ENCODE measurements around the gene HOXC13.

Gene HOXC13

GRCh38 chr12:53955036-53955775 is 16.6 kb downstream of the HOXC13 start:
- no peak for DNase-seq (ENCODE audit: low read depth in 3 of 3)

- DNase-seq (ENCODE audit: low read depth in 3 of 3): no peak
Measured at GRCh38 chr12:53955776-53956250, 17.2 kb downstream of the HOXC13 start.

- no peak for DNase-seq (ENCODE audit: low read depth in 3 of 3)
Measured at GRCh38 chr12:53956251-53956887, 17.7 kb downstream of the HOXC13 start.

DNA sequence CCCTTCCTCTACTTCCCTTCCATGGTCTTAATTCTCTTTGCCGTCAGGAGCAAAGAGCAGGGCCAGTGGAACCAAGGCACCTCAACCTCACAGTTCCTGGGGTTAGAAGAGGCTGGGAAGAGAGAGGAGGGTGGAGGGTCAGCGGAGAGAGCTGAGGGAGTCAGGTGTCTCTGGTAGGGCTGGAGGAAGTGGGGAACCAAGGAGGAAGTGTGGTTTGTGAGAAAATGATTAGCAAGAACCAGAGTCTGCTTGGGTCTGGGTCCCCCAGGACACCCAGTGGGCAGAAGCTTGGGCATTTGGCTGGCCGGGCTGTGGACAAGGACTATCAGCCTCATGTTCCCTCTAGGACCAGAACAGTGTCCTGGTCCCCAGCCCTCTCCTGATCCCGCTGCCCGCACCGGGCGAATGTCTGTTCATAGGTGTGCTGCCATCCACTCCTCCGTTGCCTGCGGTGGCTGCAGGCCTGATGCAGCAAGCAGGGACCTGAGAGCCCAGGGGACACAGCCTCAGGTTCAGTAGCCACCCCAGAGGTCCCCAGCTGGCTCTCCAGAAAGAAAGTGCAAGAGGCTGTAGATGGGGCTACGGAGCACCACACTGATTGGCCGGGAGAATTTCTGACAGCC is 18.4 kb downstream of the HOXC13 start:
- DNase-seq (ENCODE audit: low read depth in 3 of 3): no peak

GRCh38 chr12:53958128-53958527 is 19.5 kb downstream of the HOXC13 start:
- no peak for DNase-seq (ENCODE audit: low read depth in 3 of 3)

DNA sequence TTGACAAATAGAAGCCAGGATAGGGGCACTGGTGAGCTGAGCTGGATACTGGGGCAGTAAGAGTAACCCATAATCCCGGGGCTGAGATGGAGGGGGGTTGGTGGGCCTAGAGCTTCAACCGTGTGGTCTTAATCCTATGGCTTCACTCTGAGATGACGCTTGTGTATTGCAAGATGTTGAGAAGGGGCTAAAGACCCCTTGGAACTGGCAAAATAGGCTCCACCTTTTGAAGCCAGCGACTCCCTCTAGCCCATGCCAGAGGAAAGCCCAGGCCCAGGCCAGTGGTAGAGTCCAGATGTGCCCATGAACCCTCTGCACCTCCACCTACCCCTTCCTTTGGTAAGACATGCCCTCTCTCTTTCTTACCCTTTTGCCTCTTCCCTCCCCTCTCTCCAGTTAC is 20.7 kb downstream of the HOXC13 start:
- DNase-seq (ENCODE audit: low read depth in 3 of 3): no peak

- no peak for DNase-seq (ENCODE audit: low read depth in 3 of 3)
Measured at GRCh38 chr12:53960187-53961024, 21.8 kb downstream of the HOXC13 start.

DNA sequence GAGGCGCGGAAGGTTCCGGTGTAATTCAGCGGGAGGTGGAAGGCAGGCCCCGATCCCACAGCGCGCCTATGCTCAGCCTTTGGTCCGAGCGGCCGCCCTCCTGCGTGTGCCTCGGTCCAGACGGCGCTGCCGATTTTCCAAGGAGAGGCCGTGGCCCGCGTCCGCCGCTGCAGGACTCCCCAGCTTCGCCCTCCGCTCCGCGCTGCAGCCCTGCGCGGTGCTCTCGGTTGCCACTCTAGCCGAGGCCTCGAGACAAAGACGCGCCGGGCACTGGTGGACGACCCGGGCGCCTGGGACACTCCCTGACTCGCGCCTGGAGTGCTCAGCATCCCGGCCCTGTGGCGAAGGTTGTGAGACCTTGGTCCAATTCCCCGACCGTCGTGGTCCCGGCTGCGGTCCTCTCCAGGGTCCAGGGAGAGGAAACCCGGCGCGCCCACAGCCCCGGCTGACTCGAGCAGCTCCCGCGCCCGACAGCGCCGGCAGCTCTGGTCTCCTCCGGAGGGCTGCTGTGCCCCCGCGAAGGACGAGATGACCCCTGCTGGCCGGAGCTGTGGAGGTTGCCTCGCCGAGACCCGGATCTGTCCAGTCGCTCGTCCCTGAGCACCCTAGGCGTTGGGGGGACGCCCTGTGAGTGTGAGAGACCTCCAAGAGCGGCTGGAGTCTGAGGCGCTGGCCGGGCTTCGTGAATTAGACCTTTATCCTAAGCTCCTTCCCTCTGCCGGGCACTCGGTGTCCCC is 22.6 kb downstream of the HOXC13 start:
- DNase-seq (ENCODE audit: low read depth in 3 of 3): no peak

GRCh38 chr12:53963005-53963404 is 24.4 kb downstream of the HOXC13 start:
- no peak for DNase-seq (ENCODE audit: low read depth in 3 of 3)

DNA sequence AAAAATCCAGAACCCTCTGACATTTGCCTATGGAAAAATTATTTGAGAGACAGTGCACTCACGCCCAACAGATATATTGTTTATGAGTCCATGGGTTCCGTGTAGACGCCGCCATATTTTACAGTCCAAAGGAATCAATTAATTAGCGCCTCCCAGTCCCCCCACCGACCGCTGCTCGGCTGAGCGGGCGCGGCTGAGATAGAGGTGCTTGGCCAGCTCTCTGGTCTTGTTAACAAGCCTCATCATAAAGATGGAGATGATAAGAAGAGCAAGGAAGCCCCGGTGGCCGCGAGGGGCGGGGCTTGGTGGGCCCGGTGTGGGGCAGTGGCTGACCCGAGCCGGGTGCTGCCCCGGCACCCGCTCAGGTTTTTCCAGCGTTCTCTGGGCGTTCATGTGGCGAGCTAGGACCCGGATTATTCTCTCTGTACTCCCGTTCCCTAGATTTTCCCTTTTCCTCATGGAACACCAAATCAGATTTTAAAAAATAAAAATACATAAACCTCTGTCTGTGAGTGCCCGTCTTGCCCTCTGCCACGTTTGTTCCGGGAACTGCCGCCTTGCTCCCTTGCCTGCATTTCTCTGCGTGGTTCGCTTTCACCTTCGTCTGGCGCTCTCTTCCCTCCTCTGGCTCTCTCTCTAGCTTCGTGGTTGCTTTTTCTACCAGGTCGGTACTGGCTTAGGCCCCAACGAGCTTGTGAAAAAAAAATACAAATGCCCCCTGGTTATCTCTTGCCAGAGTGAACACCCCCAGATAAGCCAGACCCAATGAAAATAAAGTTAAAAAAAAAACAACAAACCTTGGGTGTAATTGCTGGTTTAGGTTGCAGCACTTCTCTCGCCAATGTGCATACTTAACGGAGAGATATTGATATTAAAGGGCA is 25.0 kb downstream of the HOXC13 start:
- DNase-seq (ENCODE audit: low read depth in 3 of 3): no peak

GRCh38 chr12:53964315-53964713 is 25.7 kb downstream of the HOXC13 start:
- DNase-seq (ENCODE audit: low read depth in 3 of 3): no peak

DNA sequence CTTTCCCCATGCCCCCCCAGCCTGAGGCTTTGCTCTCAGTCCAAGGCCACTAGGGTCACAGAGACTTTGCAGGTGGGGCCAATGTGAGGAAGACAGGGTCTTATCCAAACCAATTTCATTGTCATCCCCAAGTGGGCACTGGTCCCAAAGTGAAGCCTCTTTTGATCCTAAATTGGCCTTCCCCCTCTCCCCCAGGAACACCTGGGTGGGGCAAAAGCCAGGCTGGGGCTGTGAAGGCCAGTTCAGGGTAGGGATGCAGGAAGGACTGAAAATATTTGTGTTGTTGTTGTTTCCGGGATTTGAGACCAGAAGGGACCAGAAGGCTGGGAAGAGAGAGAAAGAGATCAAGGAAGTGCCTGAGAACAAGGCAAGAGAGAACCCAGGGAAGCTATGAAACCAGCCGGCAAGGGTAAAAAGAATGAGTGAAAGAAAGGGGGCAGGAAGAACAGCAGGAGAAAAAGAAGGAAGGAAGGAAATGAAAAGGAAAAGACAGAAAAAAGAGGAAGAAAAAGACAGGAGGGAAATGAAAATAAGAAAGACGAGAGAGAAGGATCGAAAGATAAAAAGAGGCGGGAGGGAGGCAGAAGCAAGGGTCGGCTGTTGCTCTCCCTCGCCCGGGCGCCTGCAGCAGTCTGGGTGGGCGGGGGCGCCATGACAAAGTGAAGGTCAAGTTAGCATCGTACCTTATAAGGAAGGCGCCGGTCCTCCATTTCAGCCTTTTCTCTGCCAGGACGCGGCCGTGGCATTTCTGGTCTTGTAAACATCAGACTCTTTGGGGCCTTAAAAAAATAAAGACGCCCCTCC is 26.9 kb downstream of the HOXC13 start:
- DNase-seq (ENCODE audit: low read depth in 3 of 3): no peak

- DNase-seq (ENCODE audit: low read depth in 3 of 3): no peak
Measured at GRCh38 chr12:53966085-53966384, 27.4 kb downstream of the HOXC13 start.

DNA sequence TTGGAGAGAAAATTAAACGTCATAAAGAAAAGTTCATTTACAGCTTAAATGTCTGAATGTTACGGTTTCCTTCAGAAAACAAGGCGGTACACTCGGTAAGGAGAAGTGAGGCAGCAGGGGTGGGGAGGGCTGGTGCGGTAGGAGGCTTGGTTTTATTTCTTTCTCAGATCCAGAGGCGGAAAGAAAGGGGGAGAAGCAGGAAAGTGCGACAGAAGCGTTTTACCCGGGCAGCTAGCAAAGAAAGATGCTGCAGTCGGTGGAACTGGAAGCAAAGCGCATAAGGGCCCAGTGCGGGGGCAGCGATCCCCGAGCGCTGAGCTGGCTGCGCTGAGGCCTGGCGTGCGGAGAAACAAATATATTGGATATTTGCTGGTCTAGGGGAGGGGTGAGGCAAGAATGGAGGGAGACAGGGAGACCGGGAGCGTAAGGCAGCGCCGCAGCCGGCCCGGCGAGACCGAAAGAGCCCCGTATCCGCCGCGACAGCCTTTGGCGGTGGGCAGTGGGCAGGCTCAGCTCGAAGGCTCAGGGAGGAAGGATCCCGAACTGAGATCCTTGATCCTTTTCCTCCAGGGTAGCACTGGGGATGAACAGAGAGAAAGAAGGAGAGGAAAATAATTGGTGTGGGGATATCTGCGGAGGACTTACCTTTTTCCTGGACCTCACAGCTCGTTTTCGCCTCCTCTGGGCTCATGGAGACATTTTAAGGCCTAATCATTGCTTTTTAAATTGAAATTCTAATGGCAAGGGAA is 27.9 kb downstream of the HOXC13 start:
- DNase-seq (ENCODE audit: low read depth in 3 of 3): no peak

GRCh38 chr12:53967421-53967925 is 28.8 kb downstream of the HOXC13 start:
- no peak for DNase-seq (ENCODE audit: low read depth in 3 of 3)

DNA sequence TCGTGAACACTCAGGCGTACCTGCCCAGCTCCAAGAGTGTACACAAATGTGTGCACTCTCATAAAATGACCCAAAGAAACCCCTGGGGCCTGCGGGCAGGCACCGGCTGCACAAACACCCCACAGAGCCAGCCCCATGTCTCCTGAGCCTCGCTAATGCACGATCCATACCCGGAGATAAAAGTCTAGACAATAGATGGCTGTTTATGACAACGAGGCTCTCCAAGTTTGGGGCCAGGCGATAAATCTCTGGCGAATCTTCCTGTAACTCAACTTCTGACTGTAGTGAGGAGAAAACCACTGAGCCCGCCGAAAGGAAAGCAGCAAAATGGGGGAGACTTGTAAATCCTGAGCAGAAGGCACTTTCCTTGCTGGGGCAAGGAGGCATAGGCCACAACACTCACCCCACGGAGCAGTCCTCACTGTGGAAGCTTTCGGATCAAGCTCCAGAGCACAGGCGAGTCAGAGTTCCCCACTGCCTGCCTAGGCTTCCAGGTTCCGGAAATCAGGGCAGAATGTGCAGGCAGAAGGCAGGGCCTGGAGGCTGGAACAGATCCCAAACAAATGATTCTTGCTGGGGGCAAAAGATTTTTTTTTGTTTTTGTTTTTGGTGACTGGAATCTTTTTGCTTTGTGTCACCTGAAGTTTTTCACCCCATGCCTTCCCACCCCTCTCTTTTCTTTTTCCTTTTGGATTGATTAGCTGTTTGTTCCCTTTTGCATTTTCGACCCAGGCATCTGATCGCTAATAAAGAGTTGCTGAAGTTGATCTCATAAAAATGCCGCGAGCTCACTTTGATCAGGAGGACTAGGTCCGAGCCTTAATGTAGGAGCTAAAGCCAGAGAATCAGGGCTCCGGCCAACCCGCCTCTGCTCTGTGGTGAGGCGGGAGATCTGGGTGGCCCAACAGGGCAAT is 29.8 kb downstream of the HOXC13 start:
- DNase-seq (ENCODE audit: low read depth in 3 of 3): no peak

GRCh38 chr12:53969588-53970259 is 31.1 kb downstream of the HOXC13 start:
- no peak for DNase-seq (ENCODE audit: low read depth in 3 of 3)
